Colonic mucosa (tissue), 4 donors: ENCODE data around the gene FGF21. TPM values are rescaled to one million over a fixed set of nuclear protein-coding genes. Genes with fewer than 3 reads are reported as not detected.

Source experiments
- DNase-seq: peaks from one replicate; pipeline ENCODE4 v3.0.0-alpha.2; 2020
- H3K27ac ChIP-seq: fragments of 200-600 bp; one replicate; pipeline ENCODE4 v1.8.0; 2021
- H3K27me3 ChIP-seq: fragments of 200-600 bp; one replicate; pipeline ENCODE4 v1.8.0; 2021
- H3K36me3 ChIP-seq: fragments of 200-600 bp; one replicate; pipeline ENCODE4 v1.8.0; 2021
- H3K4me1 ChIP-seq: fragments of 200-600 bp; one replicate; pipeline ENCODE4 v1.8.0; 2021; ENCODE audit warnings: mild to moderate bottlenecking
- H3K4me3 ChIP-seq: fragments of 200-600 bp; one replicate; pipeline ENCODE4 v1.8.0; 2021
- H3K9ac ChIP-seq, 2 donors: one replicate each; pipeline ENCODE4 v1.7.0; 2013; ENCODE audit warnings: control low read depth in 2 of 2, low read depth in 2 of 2, low read length in 2 of 2
- H3K9me3 ChIP-seq: fragments of 200-600 bp; one replicate; pipeline ENCODE4 v1.8.0; 2021
- CTCF ChIP-seq: fragments of 200-600 bp; IDR thresholded peaks from one replicate; pipeline ENCODE4 v1.8.0; 2022; ENCODE audit warnings: antibody characterized with exemption, mild to moderate bottlenecking
- intact Hi-C: fragments of 100-400 bp; cut with DNase I; formaldehyde crosslinking; loops from one replicate; pipeline ENCODE4 v1.14.1; 2022
- total RNA-seq, 2 donors: library from RNA; stranded (reverse); fragmentation: NEBNext Ultra II Directional in 1 of 2; extraction: Animal tissue kit (Norgen Biotek cat#: 25700) in 1 of 2; gene quantifications; one replicate each; pipeline ENCODE4 v1.2.1, GENCODE V29; 2021
- donor health status: healthy.
- donor health status: DM: no; HTN: no; CAD: no.
- donor health status: DM: no; HTN: no; CAD: no.

Gene FGF21
- total RNA-seq, 2 donors from 2014 or later: not detected

- peak; percentile 92 for DNase-seq
- Histone ChIP-seq H3K4me3 (peak overlapping the region; percentile 33), H3K36me3 (no peaks in the 10 kb centered on the region), H3K27ac (peak overlapping the region; percentile 34), H3K27me3 (no peaks in the 10 kb centered on the region), H3K9me3 (no peaks in the 10 kb centered on the region), H3K4me1 (no peaks in the 10 kb centered on the region), H3K9ac (peak overlapping the region; percentile 33 to 38)
- intact Hi-C loops: loop anchor here (2.0 to 5.0 kb wide), 2 partner anchors 40 to 172 kb away; partner anchors contain the start of gene FTL
- TF ChIP-seq CTCF: peak; percentile 96
Measured at GRCh38 chr19:48795055-48795684, 39.8 kb downstream of the FGF21 start.

- no peak for TF ChIP-seq CTCF
- Histone ChIP-seq H3K4me3 (peak overlapping the region; percentile 33), H3K9ac (no peak overlapping the region)
Measured at GRCh38 chr19:48795685-48796070, 40.4 kb downstream of the FGF21 start.

GRCh38 chr19:48796298-48797083 is 41.2 kb downstream of the FGF21 start:
- DNase-seq: no peak
- peak overlapping the region; percentile 34 for H3K27ac ChIP-seq
- intact Hi-C loops: loop anchor here (5.0 kb wide), 1 partner anchor 171 kb away; the partner anchor contains the start of gene FTL

More at GRCh38 chr19:48795685-48796070, 40.4 kb downstream of the FGF21 start:
- Histone ChIP-seq H3K4me1 (no peaks in the 10 kb centered on the region), H3K27me3 (no peaks in the 10 kb centered on the region), H3K9me3 (no peaks in the 10 kb centered on the region), H3K27ac (peak overlapping the region; percentile 34), H3K36me3 (no peaks in the 10 kb centered on the region)
- intact Hi-C loops: loop anchor here (2.0 to 5.0 kb wide), 2 partner anchors 39 to 172 kb away; partner anchors contain the start of gene FTL
- DNase-seq: peak; percentile 50

GRCh38 chr19:48797103-48797502 is 41.8 kb downstream of the FGF21 start:
- Histone ChIP-seq H3K4me3 (no peak overlapping the region), H3K27ac (no peak overlapping the region), H3K9me3 (no peaks in the 10 kb centered on the region), H3K27me3 (no peaks in the 10 kb centered on the region), H3K9ac (no peak overlapping the region), H3K36me3 (no peaks in the 10 kb centered on the region), H3K4me1 (no peaks in the 10 kb centered on the region)
- TF ChIP-seq CTCF: no peak
- DNase-seq: no peak
- intact Hi-C loops: loop anchor here (5.0 kb wide), 1 partner anchor 170 kb away; the partner anchor contains the start of gene FTL

More at GRCh38 chr19:48796298-48797083, 41.2 kb downstream of the FGF21 start:
- H3K9ac ChIP-seq: no peak overlapping the region
- H3K4me1 ChIP-seq: no peaks in the 10 kb centered on the region
- no peak overlapping the region for H3K4me3 ChIP-seq
- no peaks in the 10 kb centered on the region for H3K9me3 ChIP-seq
- no peaks in the 10 kb centered on the region for H3K27me3 ChIP-seq
- H3K36me3 ChIP-seq: no peaks in the 10 kb centered on the region
- TF ChIP-seq CTCF: no peak

GRCh38 chr19:48798937-48799336 is 43.6 kb downstream of the FGF21 start:
- Histone ChIP-seq H3K27me3 (no peaks in the 10 kb centered on the region), H3K9ac (peak overlapping the region in 1 of 2 donors; percentile 24), H3K4me3 (no peak overlapping the region), H3K36me3 (no peaks in the 10 kb centered on the region), H3K27ac (no peak overlapping the region), H3K4me1 (no peaks in the 10 kb centered on the region), H3K9me3 (no peaks in the 10 kb centered on the region)
- intact Hi-C loops: loop anchor here (5.0 kb wide), 1 partner anchor 168 kb away; the partner anchor contains the start of gene FTL
- no peak for DNase-seq
- no peak for TF ChIP-seq CTCF
